OCI-LY1 (cell line): Measurements from ENCODE around the gene FUT9.

Experiments
- H2AFZ ChIP-seq: fragments of 200-600 bp; sonication (generic), shearing (Covaris generic); 2 replicates; pipeline ENCODE4 v1.6.0; 2014; ENCODE audit warnings: antibody characterized with exemption, mild to moderate bottlenecking, low read length
- H3F3A ChIP-seq: fragments of 200-600 bp; sonication (generic), shearing (Covaris generic); 2 replicates; pipeline ENCODE4 v1.6.0; 2014; ENCODE audit warnings: mild to moderate bottlenecking, antibody characterized with exemption, low read length, moderate library complexity; ENCODE audit not compliant: insufficient read depth
- H3K27ac ChIP-seq: fragments of 200-600 bp; sonication (generic); 2 replicates; pipeline ENCODE4 v1.5.1; 2014; ENCODE audit warnings: low read length, mixed run types, mild to moderate bottlenecking, low read depth; ENCODE audit not compliant: poor library complexity, severe bottlenecking
- H3K27me3 ChIP-seq: fragments of 200-600 bp; sonication (generic); 2 replicates; pipeline ENCODE4 v1.6.0; 2014; ENCODE audit warnings: antibody characterized with exemption, mild to moderate bottlenecking, low read length, moderate library complexity; ENCODE audit not compliant: insufficient read depth
- H3K36me3 ChIP-seq: fragments of 200-600 bp; sonication (generic); 2 replicates; pipeline ENCODE4 v1.6.1; 2014; ENCODE audit warnings: mild to moderate bottlenecking, antibody characterized with exemption, low read length, moderate library complexity, mixed read lengths; ENCODE audit not compliant: insufficient read depth
- H3K4me1 ChIP-seq: fragments of 200-600 bp; sonication (generic); 2 replicates; pipeline ENCODE4 v1.5.1; 2014; ENCODE audit warnings: mild to moderate bottlenecking, low read length, moderate library complexity; ENCODE audit not compliant: insufficient read depth, severe bottlenecking
- H3K4me2 ChIP-seq: fragments of 200-600 bp; sonication (generic), shearing (Covaris generic); 2 replicates; pipeline ENCODE4 v1.6.1; 2014; ENCODE audit warnings: low read length
- H3K4me3 ChIP-seq: fragments of 200-600 bp; sonication (generic); 2 replicates; pipeline ENCODE4 v1.5.1; 2014; ENCODE audit warnings: low read length, low read depth, mild to moderate bottlenecking, mixed read lengths; ENCODE audit not compliant: poor library complexity, severe bottlenecking
- H3K79me2 ChIP-seq: fragments of 200-600 bp; shearing (Covaris generic); 2 replicates; pipeline ENCODE4 v1.6.1; 2016; ENCODE audit warnings: mixed run types, low read length, mixed read lengths; ENCODE audit not compliant: insufficient read depth
- H3K9ac ChIP-seq: fragments of 200-600 bp; sonication (generic), shearing (Covaris generic); 2 replicates; pipeline ENCODE4 v1.6.1; 2014; ENCODE audit warnings: mild to moderate bottlenecking, low read length, mixed read lengths
- H3K9me2 ChIP-seq: fragments of 200-600 bp; sonication (generic), shearing (Covaris generic); 2 replicates; pipeline ENCODE4 v1.6.1; 2014; ENCODE audit warnings: low read depth, mild to moderate bottlenecking, low read length, mixed read lengths
- H3K9me3 ChIP-seq: fragments of 200-600 bp; shearing (Covaris generic); 2 replicates; pipeline ENCODE4 v1.6.1; 2014; ENCODE audit warnings: low read length, mixed read lengths
- H4K20me1 ChIP-seq: fragments of 200-600 bp; sonication (generic), shearing (Covaris generic); 2 replicates; pipeline ENCODE4 v1.6.0; 2016; ENCODE audit warnings: mild to moderate bottlenecking, low read length; ENCODE audit not compliant: insufficient read depth
- CTCF ChIP-seq: fragments of 200-600 bp; sonication (generic), shearing (Covaris generic); IDR thresholded peaks from 2 replicates; pipeline ENCODE4 v1.5.1; 2017; ENCODE audit warnings: mild to moderate bottlenecking, antibody characterized with exemption, low read length, moderate library complexity, mixed read lengths
- EZH2 ChIP-seq: fragments of 200-600 bp; sonication (generic), shearing (Covaris generic); IDR thresholded peaks from 2 replicates; pipeline ENCODE4 v1.8.0; 2017; ENCODE audit warnings: borderline replicate concordance, mixed run types, mild to moderate bottlenecking, antibody characterized with exemption, low read length, moderate library complexity, mixed read lengths

The FUT9 gene

GRCh38 chr6:96184798-96185197, 169.0 kb downstream of the FUT9 start:
- no peaks in the 10 kb centered on the region for H4K20me1 ChIP-seq
- H3K9ac ChIP-seq, result no peak overlapping the region
- no peaks in the 10 kb centered on the region for H3K9me2 ChIP-seq
- no peak overlapping the region for H3K4me2 ChIP-seq
- H3K9me3 ChIP-seq, result no peaks in the 10 kb centered on the region
- no peak overlapping the region for H3K27ac ChIP-seq
- no peaks in the 10 kb centered on the region for H3K27me3 ChIP-seq
- no peak for TF ChIP-seq CTCF
- no peak for TF ChIP-seq EZH2
- H3K4me1 ChIP-seq, result no peaks in the 10 kb centered on the region
- no peaks in the 10 kb centered on the region for H3K79me2 ChIP-seq
- no peaks in the 10 kb centered on the region for H3K36me3 ChIP-seq
- no peak overlapping the region for H2AFZ ChIP-seq
- H3K4me3 ChIP-seq, result no peak overlapping the region
- H3F3A ChIP-seq, result no peaks in the 10 kb centered on the region

- no peak overlapping the region for H3K27ac ChIP-seq
- H3F3A ChIP-seq, result no peaks in the 10 kb centered on the region
- H3K9me3 ChIP-seq, result no peaks in the 10 kb centered on the region
- no peak overlapping the region for H2AFZ ChIP-seq
- H3K79me2 ChIP-seq, result no peaks in the 10 kb centered on the region
- no peaks in the 10 kb centered on the region for H4K20me1 ChIP-seq
- TF ChIP-seq EZH2, result no peak
- TF ChIP-seq CTCF, result no peak
- H3K4me1 ChIP-seq, result no peaks in the 10 kb centered on the region
- no peaks in the 10 kb centered on the region for H3K27me3 ChIP-seq
- H3K9ac ChIP-seq, result no peak overlapping the region
- H3K36me3 ChIP-seq, result no peaks in the 10 kb centered on the region
- no peak overlapping the region for H3K4me3 ChIP-seq
- no peak overlapping the region for H3K4me2 ChIP-seq
- no peaks in the 10 kb centered on the region for H3K9me2 ChIP-seq
Measured at GRCh38 chr6:96186094-96186493, 170.3 kb downstream of the FUT9 start.

GRCh38 chr6:96186516-96187195, 170.9 kb downstream of the FUT9 start:
- TF ChIP-seq CTCF, result no peak
- TF ChIP-seq EZH2, result no peak
- Histone ChIP-seq H3F3A (no peaks in the 10 kb centered on the region), H2AFZ (no peak overlapping the region)

More at GRCh38 chr6:96186516-96187195, 170.9 kb downstream of the FUT9 start:
- Histone ChIP-seq H3K4me3 (no peak overlapping the region), H3K36me3 (no peaks in the 10 kb centered on the region), H3K4me2 (no peak overlapping the region), H3K27me3 (no peaks in the 10 kb centered on the region), H3K27ac (no peak overlapping the region), H3K79me2 (no peaks in the 10 kb centered on the region), H3K9ac (no peak overlapping the region), H3K9me3 (no peaks in the 10 kb centered on the region), H4K20me1 (no peaks in the 10 kb centered on the region), H3K4me1 (no peaks in the 10 kb centered on the region), H3K9me2 (no peaks in the 10 kb centered on the region)
